Measurements from ENCODE around the gene MMP14.
"Not testable (repeated sequence)": the region's sequence is repeated elsewhere in the genome, so short reads cannot be mapped to it uniquely, and the experiment has no call there.

The MMP14 gene

GRCh38 chr14:22836301-22837113 is at the start of gene MMP14:
Gene MMP14 (plus strand): TSS chr14:22836585. CDS start chr14:22836818, 233 bp downstream.
- no peaks in the 10 kb centered on the region for H3K27me3 ChIP-seq (ENCODE audit: insufficient read depth, insufficient read length)
- no peaks in the 10 kb centered on the region for H3K9me3 ChIP-seq (ENCODE audit: insufficient read depth, low read length)
- peaks cover 52% of the 10 kb centered on the region for H3K36me3 ChIP-seq (ENCODE audit: insufficient read depth, insufficient read length, low read length)
- peak within 1 kb of the TSS; percentile 72 for H3K4me3 ChIP-seq (ENCODE audit: insufficient read length, low read depth)
- TF ChIP-seq ZNF274 (IDR thresholded peaks at IDR 0.05; ENCODE audit: low read depth, low read length) (no peak), YY1 (IDR thresholded peaks at IDR 0.05; ENCODE audit: insufficient read depth, insufficient read length) (no peak), SUZ12 (IDR thresholded peaks at IDR 0.05; ENCODE audit: extremely low read depth, insufficient read depth, insufficient read length) (no peak)
- peak within 1 kb of the TSS; percentile 86 for H3K9ac ChIP-seq (ENCODE audit: insufficient read length, low read depth)
- peak; percentile 58 for DNase-seq (ENCODE audit: low read depth, low spot score)
- no peaks in the 10 kb centered on the region for H3K4me1 ChIP-seq (ENCODE audit: insufficient read depth, insufficient read length)

GRCh38 chr14:22786685-22787084 is 49.7 kb upstream of the MMP14 start:
- DNase-seq (ENCODE audit: low read depth, low spot score): no peak
- H3K9me3 ChIP-seq (ENCODE audit: insufficient read depth, low read length): no peaks in the 10 kb centered on the region
- no peak overlapping the region for H3K4me3 ChIP-seq (ENCODE audit: insufficient read length, low read depth)
- no peaks in the 10 kb centered on the region for H3K4me1 ChIP-seq (ENCODE audit: insufficient read depth, insufficient read length)
- H3K9ac ChIP-seq (ENCODE audit: insufficient read length, low read depth): no peak overlapping the region
- TF ChIP-seq YY1 (IDR thresholded peaks at IDR 0.05; ENCODE audit: insufficient read depth, insufficient read length) (no peak), SUZ12 (IDR thresholded peaks at IDR 0.05; ENCODE audit: extremely low read depth, insufficient read depth, insufficient read length) (no peak), ZNF274 (IDR thresholded peaks at IDR 0.05; ENCODE audit: low read depth, low read length) (no peak)
- no peaks in the 10 kb centered on the region for H3K27me3 ChIP-seq (ENCODE audit: insufficient read depth, insufficient read length)
- no peaks in the 10 kb centered on the region for H3K36me3 ChIP-seq (ENCODE audit: insufficient read depth, insufficient read length, low read length)

- H3K9me3 ChIP-seq (ENCODE audit: insufficient read depth, low read length): no peaks in the 10 kb centered on the region
- DNase-seq (ENCODE audit: low read depth, low spot score): no peak
- TF ChIP-seq ZNF274 (IDR thresholded peaks at IDR 0.05; ENCODE audit: low read depth, low read length) (no peak), SUZ12 (IDR thresholded peaks at IDR 0.05; ENCODE audit: extremely low read depth, insufficient read depth, insufficient read length) (no peak), YY1 (IDR thresholded peaks at IDR 0.05; ENCODE audit: insufficient read depth, insufficient read length) (no peak)
- no peak overlapping the region for H3K9ac ChIP-seq (ENCODE audit: insufficient read length, low read depth)
- H3K4me1 ChIP-seq (ENCODE audit: insufficient read depth, insufficient read length): no peaks in the 10 kb centered on the region
- no peaks in the 10 kb centered on the region for H3K27me3 ChIP-seq (ENCODE audit: insufficient read depth, insufficient read length)
- no peak overlapping the region for H3K4me3 ChIP-seq (ENCODE audit: insufficient read length, low read depth)
- no peaks in the 10 kb centered on the region for H3K36me3 ChIP-seq (ENCODE audit: insufficient read depth, insufficient read length, low read length)
Observed at GRCh38 chr14:22791301-22791700, 45.1 kb upstream of the MMP14 start.

GRCh38 chr14:22792158-22792557 is 44.2 kb upstream of the MMP14 start:
- TF ChIP-seq ZNF274 (IDR thresholded peaks at IDR 0.05; ENCODE audit: low read depth, low read length): no peak
- no peak for TF ChIP-seq YY1 (IDR thresholded peaks at IDR 0.05; ENCODE audit: insufficient read depth, insufficient read length)
- no peak for TF ChIP-seq SUZ12 (IDR thresholded peaks at IDR 0.05; ENCODE audit: extremely low read depth, insufficient read depth, insufficient read length)
- Histone ChIP-seq H3K4me3 (ENCODE audit: insufficient read length, low read depth) (no peak overlapping the region), H3K36me3 (ENCODE audit: insufficient read depth, insufficient read length, low read length) (no peaks in the 10 kb centered on the region), H3K4me1 (ENCODE audit: insufficient read depth, insufficient read length) (peaks cover 3% of the 10 kb centered on the region), H3K27me3 (ENCODE audit: insufficient read depth, insufficient read length) (no peaks in the 10 kb centered on the region), H3K9ac (ENCODE audit: insufficient read length, low read depth) (no peak overlapping the region), H3K9me3 (ENCODE audit: insufficient read depth, low read length) (no peaks in the 10 kb centered on the region)
- no peak for DNase-seq (ENCODE audit: low read depth, low spot score)

- H3K4me1 ChIP-seq (ENCODE audit: insufficient read depth, insufficient read length); H3K4me3 ChIP-seq (ENCODE audit: insufficient read length, low read depth); H3K36me3 ChIP-seq (ENCODE audit: insufficient read depth, insufficient read length, low read length); DNase-seq (ENCODE audit: low read depth, low spot score); H3K27me3 ChIP-seq (ENCODE audit: insufficient read depth, insufficient read length); H3K9ac ChIP-seq (ENCODE audit: insufficient read length, low read depth); H3K9me3 ChIP-seq (ENCODE audit: insufficient read depth, low read length): not testable (repeated sequence)
Observed at GRCh38 chr14:22793550-22793949, 42.8 kb upstream of the MMP14 start.

- TF ChIP-seq SUZ12 (IDR thresholded peaks at IDR 0.05; ENCODE audit: extremely low read depth, insufficient read depth, insufficient read length): no peak
- no peak for TF ChIP-seq YY1 (IDR thresholded peaks at IDR 0.05; ENCODE audit: insufficient read depth, insufficient read length)
- TF ChIP-seq ZNF274 (IDR thresholded peaks at IDR 0.05; ENCODE audit: low read depth, low read length): no peak
- DNase-seq (ENCODE audit: low read depth, low spot score): no peak
- H3K36me3 ChIP-seq (ENCODE audit: insufficient read depth, insufficient read length, low read length): no peaks in the 10 kb centered on the region
- H3K9ac ChIP-seq (ENCODE audit: insufficient read length, low read depth): no peak overlapping the region
- no peaks in the 10 kb centered on the region for H3K9me3 ChIP-seq (ENCODE audit: insufficient read depth, low read length)
- H3K4me1 ChIP-seq (ENCODE audit: insufficient read depth, insufficient read length): peaks cover 3% of the 10 kb centered on the region
- H3K27me3 ChIP-seq (ENCODE audit: insufficient read depth, insufficient read length): no peaks in the 10 kb centered on the region
- H3K4me3 ChIP-seq (ENCODE audit: insufficient read length, low read depth): no peak overlapping the region
Observed at GRCh38 chr14:22793976-22794375, 42.4 kb upstream of the MMP14 start.

- no peak for DNase-seq (ENCODE audit: low read depth, low spot score)
- H3K4me1 ChIP-seq (ENCODE audit: insufficient read depth, insufficient read length): peaks cover 3% of the 10 kb centered on the region
Observed at GRCh38 chr14:22794551-22794951, 41.8 kb upstream of the MMP14 start.

More at GRCh38 chr14:22794551-22794951, 41.8 kb upstream of the MMP14 start:
- H3K4me3 ChIP-seq (ENCODE audit: insufficient read length, low read depth): no peak overlapping the region
- H3K27me3 ChIP-seq (ENCODE audit: insufficient read depth, insufficient read length): no peaks in the 10 kb centered on the region
- TF ChIP-seq ZNF274 (IDR thresholded peaks at IDR 0.05; ENCODE audit: low read depth, low read length) (no peak), YY1 (IDR thresholded peaks at IDR 0.05; ENCODE audit: insufficient read depth, insufficient read length) (no peak), SUZ12 (IDR thresholded peaks at IDR 0.05; ENCODE audit: extremely low read depth, insufficient read depth, insufficient read length) (no peak)
- no peaks in the 10 kb centered on the region for H3K36me3 ChIP-seq (ENCODE audit: insufficient read depth, insufficient read length, low read length)
- no peak overlapping the region for H3K9ac ChIP-seq (ENCODE audit: insufficient read length, low read depth)
- no peaks in the 10 kb centered on the region for H3K9me3 ChIP-seq (ENCODE audit: insufficient read depth, low read length)
